PC-9 (cell line): ENCODE results near the gene S100A4. TPM values are rescaled to one million over a fixed set of nuclear protein-coding genes. Genes with fewer than 3 reads are reported as not detected.

Experiments used
- Bru-seq: library from RNA; stranded (reverse); fragments of 400-500 nt; gene quantifications from one replicate; lab custom pipeline; 2021; lab: Mats Ljungman, UMichigan
- BruChase-seq, 2 experiments: library from RNA; stranded (reverse); fragments of 400-500 nt; gene quantifications; one replicate each; lab custom pipeline; 2021; lab: Mats Ljungman, UMichigan
- BruUV-seq: library from RNA; stranded (reverse); fragments of 400-500 nt; replicated peaks from 2 replicates; lab custom pipeline; 2021; lab: Mats Ljungman, UMichigan
- CTCF ChIA-PET: fragments of 300-600 bp; sonication (Branson Sonifier 250); formaldehyde crosslinking; loops from one replicate; lab custom pipeline; 2022; ENCODE audit warnings: antibody characterized with exemption; lab: Charles Lee
- POLR2A ChIA-PET: fragments of 300-600 bp; sonication (Branson Sonifier 250); formaldehyde crosslinking; loops from one replicate; lab custom pipeline; 2022; ENCODE audit warnings: antibody characterized with exemption; ENCODE audit not compliant: unreplicated experiment; lab: Charles Lee
- DNase-seq, 2 experiments: peaks; one replicate each; pipeline versions ENCODE4 v3.0.0 to v3.0.0-alpha.2; 2015 to 2022; ENCODE audit warnings: mixed read lengths in 1 of 2
- H2AFZ ChIP-seq: fragments of 200-600 bp; sonication (generic); 2 replicates; pipeline ENCODE4 v1.8.1; 2017; ENCODE audit warnings: antibody characterized with exemption
- H3F3A ChIP-seq: fragments of 200-600 bp; sonication (generic); 2 replicates; pipeline ENCODE4 v1.8.1; 2017; ENCODE audit warnings: antibody characterized with exemption, mild to moderate bottlenecking, low read depth; ENCODE audit not compliant: insufficient read depth
- H3K27ac ChIP-seq: fragments of 200-600 bp; sonication (generic); 2 replicates; pipeline ENCODE4 v1.6.1; 2016; ENCODE audit warnings: mixed run types
- H3K27me3 ChIP-seq: fragments of 200-600 bp; sonication (generic); 2 replicates; pipeline ENCODE4 v1.6.1; 2016; ENCODE audit warnings: low read depth, mixed run types; ENCODE audit not compliant: insufficient read depth
- H3K36me3 ChIP-seq: fragments of 200-600 bp; sonication (generic); 2 replicates; pipeline ENCODE4 v1.6.1; 2016; ENCODE audit warnings: low read depth, mixed run types
- H3K4me1 ChIP-seq: fragments of 200-600 bp; sonication (generic); replicated peaks from 2 replicates; pipeline ENCODE4 v1.6.1; 2016; ENCODE audit warnings: mixed run types; ENCODE audit not compliant: insufficient read depth
- H3K4me2 ChIP-seq: fragments of 200-600 bp; sonication (generic); 2 replicates; pipeline ENCODE4 v1.6.1; 2017; ENCODE audit warnings: mixed run types
- H3K4me3 ChIP-seq: fragments of 200-600 bp; sonication (generic); 2 replicates; pipeline ENCODE4 v1.6.1; 2016; ENCODE audit warnings: mixed run types
- H3K79me2 ChIP-seq: fragments of 200-600 bp; sonication (generic); 2 replicates; pipeline ENCODE4 v1.6.1; 2017; ENCODE audit warnings: low read depth, mixed run types
- H3K9me2 ChIP-seq: fragments of 200-600 bp; sonication (generic); 2 replicates; pipeline ENCODE4 v1.8.1; 2017; ENCODE audit warnings: mild to moderate bottlenecking; ENCODE audit not compliant: insufficient read depth
- H3K9me3 ChIP-seq: fragments of 200-600 bp; sonication (generic); 2 replicates; pipeline ENCODE4 v1.8.1; 2016; ENCODE audit warnings: low read depth; ENCODE audit not compliant: insufficient read depth
- H4K20me1 ChIP-seq: fragments of 200-600 bp; sonication (generic); 2 replicates; pipeline ENCODE4 v1.8.1; 2017; ENCODE audit not compliant: insufficient read depth
- CTCF ChIP-seq: fragments of 200-600 bp; sonication (generic); conservative IDR thresholded peaks from 2 replicates; pipeline ENCODE4 v1.6.1; 2017; ENCODE audit warnings: mixed run types, antibody characterized with exemption, mild to moderate bottlenecking, moderate library complexity
- EZH2 ChIP-seq: fragments of 200-600 bp; sonication (generic); IDR thresholded peaks from 2 replicates; pipeline ENCODE4 v1.8.0; 2017; ENCODE audit warnings: antibody characterized with exemption, low read depth
- intact Hi-C: fragments of 100-400 bp; cut with micrococcal nuclease; formaldehyde crosslinking; loops from one replicate; pipeline ENCODE4 v1.10.0; 2022; ENCODE audit not compliant: unreplicated experiment
- long read RNA-seq: library from polyadenylated mRNA; stranded (forward); transcript quantifications from one replicate; pipeline ENCODE4 v2.0.0, GENCODE V29; 2022
- total RNA-seq: library from RNA; stranded (reverse); gene quantifications from 2 replicates; pipeline ENCODE4 v1.2.3, GENCODE V29; 2021

Gene S100A4
- total RNA-seq (303 and 346 TPM in 2 replicates), Bru-seq, nascent RNA (percentile 83 among the genes with signal in this experiment), BruChase-seq, experiment 1, labeled RNA remaining after a 2-hour chase (percentile 87 among the genes with signal in this experiment), BruChase-seq, experiment 2, labeled RNA remaining after a 6-hour chase (percentile 93 among the genes with signal in this experiment)
- long read RNA-seq, transcript S100A4-203 (3 exons, 573 nt): minor isoform, 62 of 382 reads
- long read RNA-seq, transcript S100A4-205 (3 exons, 537 nt): minor isoform, 6 of 382 reads
- long read RNA-seq, transcript S100A4-206 (2 exons, 755 nt): minor isoform, 32 of 382 reads
- long read RNA-seq, transcript S100A4-204 (3 exons, 600 nt): major isoform, 268 of 382 reads
- long read RNA-seq, partial matches to known transcripts: 8 of 382 reads
- long read RNA-seq, other reads (novel, unspliced or antisense): 5 of 382 reads

DNA sequence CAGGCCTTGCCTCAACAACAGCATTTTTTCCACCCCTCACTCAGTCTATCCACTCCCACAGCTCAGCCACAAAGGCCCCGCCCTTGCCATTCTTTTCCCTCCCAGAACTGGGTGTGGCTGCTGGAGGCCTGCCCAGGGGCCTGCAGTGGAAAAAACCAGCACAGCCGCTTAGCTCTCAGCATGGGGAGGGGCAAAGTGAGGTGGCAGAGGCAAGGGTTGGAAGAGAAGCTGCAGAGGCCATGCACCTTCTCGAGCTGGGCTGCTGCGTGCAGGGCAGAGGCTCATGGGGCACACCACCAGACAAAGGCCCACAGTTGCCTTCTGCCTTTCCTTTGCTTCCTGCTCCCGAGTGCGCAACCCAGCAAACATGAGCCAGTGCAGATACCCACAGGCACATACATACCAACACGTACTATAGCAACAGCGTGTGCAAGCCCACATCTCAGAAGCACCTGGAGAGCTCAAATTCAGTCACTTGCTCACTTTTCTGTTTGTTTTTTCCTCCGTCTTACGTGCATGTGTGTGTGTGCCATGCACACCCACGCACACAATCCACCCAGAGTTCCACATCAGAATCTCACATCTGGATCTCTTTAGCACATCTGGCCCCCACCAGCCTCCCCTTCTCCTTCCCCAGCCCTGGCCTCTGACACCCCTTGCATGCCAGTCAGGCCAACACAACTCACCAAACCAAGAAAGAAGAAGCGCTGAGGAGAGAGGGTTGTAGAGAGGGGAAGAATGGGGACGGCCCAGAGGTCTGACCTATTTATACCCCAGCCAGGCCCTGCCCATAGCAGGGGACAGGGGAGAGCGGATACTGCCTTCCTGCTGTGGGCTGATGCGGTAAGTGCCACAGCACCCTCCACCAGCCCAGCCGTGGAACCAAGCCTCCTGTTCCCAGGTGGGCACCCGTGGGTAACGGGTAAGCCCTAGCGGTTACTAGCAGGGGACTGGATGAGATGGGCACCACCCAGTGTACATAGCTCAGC, at the start of gene S100A4:
Gene S100A4 (minus strand): TSS at position 740 of the 989 bp plus-strand sequence. CDS start 1,012 bp downstream, outside the sequence.
- peaks cover 16% of the 10 kb centered on the region; the same call in 1 of the 2 replicates for H3K79me2 ChIP-seq
- peak; percentile 91 to 98 for DNase-seq
- TF ChIP-seq EZH2 (no peak), CTCF (no peak)
- peaks cover 37% of the 10 kb centered on the region for H3F3A ChIP-seq
- peak within 1 kb of the TSS; percentile 65; the same call in 1 of the 2 replicates for H2AFZ ChIP-seq
- H3K9me2 ChIP-seq: no peaks in the 10 kb centered on the region
- H4K20me1 ChIP-seq: no peaks in the 10 kb centered on the region
- H3K27ac ChIP-seq: peak within 1 kb of the TSS; percentile 67
- intact Hi-C loops: no loop called here
- POLR2A ChIA-PET: interaction anchor here (0.5 to 2.2 kb wide), 13 partner anchors 9 to 1007 kb away, joined by 3 to 34 read pairs (median 7); partner anchors contain the start of genes CHTOP, S100A2 and S100A6
- H3K4me1 ChIP-seq: peaks cover 91% of the 10 kb centered on the region
- peak within 1 kb of the TSS; percentile 89 for H3K4me2 ChIP-seq
- CTCF ChIA-PET: interaction anchor here (0.5 to 1.0 kb wide), 5 partner anchors 21 to 1544 kb away, joined by 3 to 8 read pairs (median 4); partner anchors contain the start of gene S100A13
- no peaks in the 10 kb centered on the region for H3K36me3 ChIP-seq
- no TSS peak for BruUV-seq
- H3K9me3 ChIP-seq: no peaks in the 10 kb centered on the region
- H3K4me3 ChIP-seq: peak within 1 kb of the TSS; percentile 61
- H3K27me3 ChIP-seq: no peaks in the 10 kb centered on the region

- intact Hi-C loops: no loop called here
- CTCF ChIA-PET: no interaction called here
- H3K4me2 ChIP-seq: no peak overlapping the region
These were observed 47.1 kb upstream of the S100A4 start for GRCh38 chr1:153592748-153593147.

More at GRCh38 chr1:153592748-153593147, 47.1 kb upstream of the S100A4 start:
- TF ChIP-seq CTCF (no peak), EZH2 (no peak)
- H4K20me1 ChIP-seq: no peaks in the 10 kb centered on the region
- no TSS peak for BruUV-seq
- peaks cover 25% of the 10 kb centered on the region; the same call in 1 of the 2 replicates for H3F3A ChIP-seq
- no peaks in the 10 kb centered on the region for H3K79me2 ChIP-seq
- no peak overlapping the region for H3K4me3 ChIP-seq
- H3K9me3 ChIP-seq: no peaks in the 10 kb centered on the region
- H3K36me3 ChIP-seq: no peaks in the 10 kb centered on the region
- no peak overlapping the region for H2AFZ ChIP-seq
- DNase-seq: no peak
- no peaks in the 10 kb centered on the region for H3K9me2 ChIP-seq
- POLR2A ChIA-PET: interaction anchor here (0.6 kb wide), 1 partner anchor 23 kb away, joined by 4 read pairs; the partner anchor contains the start of gene S100A14
- H3K4me1 ChIP-seq: peaks cover 18% of the 10 kb centered on the region
- H3K27ac ChIP-seq: no peak overlapping the region
- no peaks in the 10 kb centered on the region for H3K27me3 ChIP-seq
